K562 (cell line): ENCODE data around the gene PABPC1L. TPM values are rescaled to one million over a fixed set of nuclear protein-coding genes. Genes with fewer than 3 reads are reported as not detected.

ENCODE experiments used
- ATAC-seq: fragments of 200-7000 bp; cut with Tn5 transposase; 3 replicates; pipeline ENCODE4 v1.9.1; 2020; ENCODE audit warnings: moderate library complexity
- BruUV-seq: library from RNA; stranded (reverse); fragments of 400-500 nt; replicated peaks from 2 replicates; lab custom pipeline; 2021; lab: Mats Ljungman, UMichigan
- CTCF ChIA-PET: fragments of 300-600 bp; formaldehyde crosslinking; extraction: SDS; loops from one replicate; lab custom pipeline; 2021; ENCODE audit warnings: low intra/inter-chr PET ratio; lab: Yijun Ruan, JAX
- POLR2A ChIA-PET: fragments of 300-600, 350-650 bp; sonication (Branson Sonifier 250); formaldehyde crosslinking; extraction: SDS; loops from one replicate; lab custom pipeline; 2021; ENCODE audit warnings: antibody characterized with exemption, inconsistent platforms; lab: Yijun Ruan, JAX
- DNase-seq, 4 experiments: peaks; one replicate each; pipeline versions ENCODE4 v3.0.0 to v3.0.0-alpha.2; 2011 to 2018; ENCODE audit warnings: low spot score in 3 of 4, mixed read lengths in 3 of 4; ENCODE audit errors: extremely low read depth in 1 of 4
- FAIRE-seq: peaks from 2 replicates; lab custom pipeline; 2011; peaks lifted over from hg19 to GRCh38; lab: Jason Lieb, UNC
- H2AFZ ChIP-seq: 2 replicates; pipeline ENCODE4 v1.6.0; 2011; ENCODE audit warnings: low read depth, low read length, control low read depth, inconsistent platforms
- H3K27ac ChIP-seq: fragments of 200-600 bp; 3 replicates; pipeline ENCODE4 v1.8.0; 2011; ENCODE audit warnings: low read depth, mild to moderate bottlenecking, control low read depth, inconsistent platforms, low read length, moderate library complexity, mixed read lengths; ENCODE audit errors: extremely low read depth
- H3K27me3 ChIP-seq, 2 experiments: fragments of 300-600 bp in 1 of 2; 2 replicates in 1 of 2; 3 replicates in 1 of 2; pipeline versions ENCODE4 v1.6.0 to v1.8.0; 2011; ENCODE audit warnings: inconsistent platforms in 2 of 2, low read length in 2 of 2, mild to moderate bottlenecking in 1 of 2, mixed read lengths in 1 of 2, moderate library complexity in 1 of 2; ENCODE audit not compliant: control insufficient read depth in 2 of 2, insufficient read depth in 2 of 2
- H3K36me3 ChIP-seq: fragments of 300-600 bp; 3 replicates; pipeline ENCODE4 v1.8.0; 2011; ENCODE audit warnings: mild to moderate bottlenecking, low read length, inconsistent platforms; ENCODE audit not compliant: control insufficient read depth, insufficient read depth
- H3K4me1 ChIP-seq, 2 experiments: fragments of 200-600 bp in 1 of 2; replicated peaks in 1 of 2; 2 replicates in 1 of 2; 3 replicates in 1 of 2; pipeline versions ENCODE4 v1.5.1 to v1.8.0; 2011; ENCODE audit warnings: inconsistent platforms in 2 of 2, low read length in 2 of 2, mild to moderate bottlenecking in 1 of 2, mixed read lengths in 1 of 2, moderate library complexity in 1 of 2; ENCODE audit not compliant: control insufficient read depth in 2 of 2, insufficient read depth in 2 of 2
- H3K4me2 ChIP-seq: 2 replicates; pipeline ENCODE4 v1.6.1; 2011; ENCODE audit warnings: low read length, control low read depth, inconsistent platforms, mixed read lengths; ENCODE audit not compliant: insufficient read depth
- H3K4me3 ChIP-seq: fragments of 200-600 bp; sonication (generic), shearing (Covaris generic); 2 replicates; pipeline ENCODE4 v1.5.1; 2016; ENCODE audit warnings: control low read depth, inconsistent platforms
- H3K79me2 ChIP-seq: fragments of 200-600 bp; 3 replicates; pipeline ENCODE4 v1.8.0; 2011; ENCODE audit warnings: low read length, inconsistent platforms; ENCODE audit not compliant: control insufficient read depth, insufficient read depth
- H3K9ac ChIP-seq, 2 experiments: 2 replicates each; pipeline versions ENCODE4 v1.6.0 to v1.6.1; 2011; ENCODE audit warnings: low read depth in 2 of 2, low read length in 2 of 2, control low read depth in 1 of 2, inconsistent platforms in 1 of 2, mild to moderate bottlenecking in 1 of 2, mixed read lengths in 1 of 2; ENCODE audit not compliant: insufficient read depth in 1 of 2
- H3K9me1 ChIP-seq: one replicate; pipeline ENCODE4 v1.6.0; 2011; ENCODE audit warnings: inconsistent platforms, mild to moderate bottlenecking, low read length, moderate library complexity; ENCODE audit not compliant: control insufficient read depth, insufficient read depth
- H3K9me3 ChIP-seq: replicated peaks from 2 replicates; pipeline ENCODE4 v1.5.1; 2011; ENCODE audit warnings: low read depth, low read length, inconsistent platforms; ENCODE audit not compliant: control insufficient read depth, insufficient read depth
- H4K20me1 ChIP-seq: replicated peaks from 2 replicates; pipeline ENCODE4 v1.6.1; 2011; ENCODE audit warnings: low read length, inconsistent platforms, mixed read lengths; ENCODE audit not compliant: control insufficient read depth, insufficient read depth
- CUX1 ChIP-seq: fragments of 200-800 bp; sonication (Bioruptor generic); IDR thresholded peaks from 2 replicates; pipeline ENCODE4 v1.6.1; 2016; ENCODE audit warnings: missing genetic modification characterization, missing compliant biosample characterization
- DPF2 ChIP-seq: fragments of 450-650 bp; IDR thresholded peaks from 2 replicates; pipeline ENCODE4 v1.6.1; 2016
- MCM5 ChIP-seq: fragments of 450-650 bp; IDR thresholded peaks from 2 replicates; pipeline ENCODE4 v1.6.1; 2016; ENCODE audit warnings: low read depth
- MCM7 ChIP-seq, 2 experiments: fragments of 450-650 bp; IDR thresholded peaks; 2 replicates each; pipeline ENCODE4 v1.6.1; 2016 to 2018
- MITF ChIP-seq: IDR thresholded peaks from 2 replicates; pipeline ENCODE4 v1.6.1; 2014; ENCODE audit warnings: antibody characterized with exemption
- MYNN ChIP-seq, 2 experiments: sonication (generic); formaldehyde crosslinking in 1 of 2; IDR thresholded peaks; 2 replicates each; pipeline versions ENCODE4 v1.5.0 to v1.6.1; 2016 to 2020; ENCODE audit warnings: antibody characterized with exemption in 1 of 2, missing genetic modification reagents in 1 of 2
- SRSF7 ChIP-seq: fragments of 200-400 bp; formaldehyde crosslinking; optimal IDR thresholded peaks from 2 replicates; pipeline ENCODE3; 2017; ENCODE audit warnings: mild to moderate bottlenecking, low read depth, low read length
- U2AF1 ChIP-seq: fragments of 200-400 bp; formaldehyde crosslinking; optimal IDR thresholded peaks from 2 replicates; pipeline ENCODE3; 2017; ENCODE audit warnings: mild to moderate bottlenecking, low read depth, low read length, moderate library complexity
- XRCC3 ChIP-seq: fragments of 450-650 bp; IDR thresholded peaks from 2 replicates; pipeline ENCODE4 v1.6.1; 2017; ENCODE audit warnings: mild to moderate bottlenecking, moderate library complexity
- ZNF316 ChIP-seq: fragments of 450-650 bp; IDR thresholded peaks from 2 replicates; pipeline ENCODE4 v1.6.1; 2016
- ZNF75A ChIP-seq: fragments of 450-650 bp; formaldehyde crosslinking; IDR thresholded peaks from 2 replicates; pipeline ENCODE4 v1.4.0; 2020; ENCODE audit warnings: mild to moderate bottlenecking
- WGBS: fragments of 100-300 bp; shearing (Covaris generic); methylation state at CpG from one replicate; pipeline ENCODE4 v1.1.6; 2016; ENCODE audit warnings: low coverage, mixed read lengths; ENCODE audit not compliant: insufficient coverage; ENCODE audit errors: missing lambda C conversion rate; 5-methylcytosine and 5-hydroxymethylcytosine counted together
- in situ Hi-C: fragments of 300-500 bp; cut with MboI; formaldehyde crosslinking; loops from 4 replicates; pipeline ENCODE4 v1.15.0; 2018; ENCODE audit warnings: inconsistent platforms, mixed read lengths
- intact Hi-C: fragments of 100-400 bp; cut with micrococcal nuclease; formaldehyde crosslinking; loops from 2 replicates; pipeline ENCODE4 v1.14.2; 2022
- polyA plus RNA-seq, 8 experiments: library from polyadenylated mRNA; depleted of rRNA in 4 of 8; stranded (reverse) in 5 of 8; unstranded in 3 of 8; fragments of >200 nt; fragmentation: Nextera tagmentation in 2 of 8; fragmentation: Illumina TruSeq in 1 of 8; extraction: Ambion mirVana in 2 of 8; extraction: Trizol in 1 of 8; gene quantifications; 2 replicates each; pipeline versions ENCODE4 v1.2.1 to v1.2.3, GENCODE V29; 2011 to 2014; ENCODE audit warnings: inconsistent platforms in 1 of 8, missing spikeins in 1 of 8
- total RNA-seq, 7 experiments: library from RNA; depleted of rRNA in 6 of 7; stranded (reverse); fragments of >200 nt in 6 of 7; fragmentation: Illumina TruSeq in 2 of 7; extraction: Trizol in 2 of 7; gene quantifications; 2 replicates each; pipeline versions ENCODE4 v1.2.1 to v1.2.3, GENCODE V29; 2011 to 2021; ENCODE audit warnings: low replicate concordance in 1 of 7

Gene PABPC1L
- total and polyA plus RNA-seq, 9 of the 15 experiments (the other 6 are each of a cell fraction or from before 2014, with no cell fraction given) = 6.0 to 90.3 (median 15.8) TPM

GRCh38 chr20:44973053-44973452 is 63.2 kb downstream of the PABPC1L start:
- ATAC-seq (no peak), DNase-seq (no peak), FAIRE-seq (no peak)
- H3K4me2 ChIP-seq = no peak overlapping the region
- H3K27me3 ChIP-seq = no peaks in the 10 kb centered on the region
- POLR2A ChIA-PET = no interaction called here
- peaks cover 39% of the 10 kb centered on the region for H3K79me2 ChIP-seq
- no peak overlapping the region for H3K4me3 ChIP-seq
- peaks cover 54% of the 10 kb centered on the region for H3K36me3 ChIP-seq
- in situ Hi-C loops = no loop called here
- no peaks in the 10 kb centered on the region for H3K9me1 ChIP-seq
- no peak overlapping the region for H3K27ac ChIP-seq
- H3K4me1 ChIP-seq = peaks cover 0 to 14% of the 10 kb centered on the region in 2 experiments; a peak in 2 of 5 replicates
- H3K9ac ChIP-seq = no peak overlapping the region
- CTCF ChIA-PET = no interaction called here
- TF ChIP-seq DPF2 = no peak
- peak; percentile 45; the same call in 1 of the 2 replicates for TF ChIP-seq ZNF316
- WGBS = 95% methylated on average over 2 of the region's 2 CpGs
- no peak overlapping the region for H2AFZ ChIP-seq
- H4K20me1 ChIP-seq = no peaks in the 10 kb centered on the region; the same call in 1 of the 2 replicates
- no TSS peak for BruUV-seq
- H3K9me3 ChIP-seq = no peaks in the 10 kb centered on the region
- intact Hi-C loops = no loop called here

GRCh38 chr20:44976698-44977097 is 66.8 kb downstream of the PABPC1L start:
- ATAC-seq (no peak), FAIRE-seq (no peak), DNase-seq (no peak)
- no peak overlapping the region for H3K27ac ChIP-seq
- ChIA-PET POLR2A (interaction anchor here (0.6 to 2.3 kb wide), 3 partner anchors 9 to 41 kb away, joined by 3 to 9 read pairs (median 4); partner anchors contain the start of gene TOMM34), CTCF (no interaction called here)
- in situ Hi-C loops (no loop called here), intact Hi-C loops (no loop called here)
- H3K9ac ChIP-seq = no peak overlapping the region
- BruUV-seq = no TSS peak
- 84% methylated on average over 4 of the region's 4 CpGs for WGBS
- H4K20me1 ChIP-seq = no peaks in the 10 kb centered on the region
- peaks cover 3% of the 10 kb centered on the region; the same call in 1 of the 3 replicates for H3K79me2 ChIP-seq
- no peaks in the 10 kb centered on the region for H3K9me1 ChIP-seq
- no peak overlapping the region for H3K4me3 ChIP-seq
- no peak overlapping the region for H3K4me2 ChIP-seq
- no peaks in the 10 kb centered on the region for H3K9me3 ChIP-seq
- peaks cover 78% of the 10 kb centered on the region for H3K36me3 ChIP-seq
- peaks cover 3 to 11% of the 10 kb centered on the region in 2 experiments; a peak in 3 of 5 replicates for H3K4me1 ChIP-seq
- H3K27me3 ChIP-seq = no peaks in the 10 kb centered on the region
- no peak overlapping the region for H2AFZ ChIP-seq
- TF ChIP-seq MITF = no peak
- no peak for TF ChIP-seq U2AF1
- TF ChIP-seq ZNF75A = no peak
- no peak for TF ChIP-seq XRCC3
- no peak for TF ChIP-seq MCM5
- TF ChIP-seq SRSF7 = no peak
- no peak for TF ChIP-seq MCM7 (IDR thresholded peaks at IDR 0.05)
- no peak for TF ChIP-seq MYNN (IDR thresholded peaks at IDR 0.05)
- TF ChIP-seq MYNN (CRISPR knock-in tag; IDR thresholded peaks at IDR 0.05) = no peak
- TF ChIP-seq CUX1 (CRISPR knock-in tag) = no peak
